ENCODE results near the gene GP1BA.

The GP1BA gene

GRCh38 chr17:4931963-4932362, at the start of gene GP1BA:
GP1BA (plus strand) TSS chr17:4932277; CDS start chr17:4932605, 328 bp downstream.
- Mint-ChIP-seq H3K9me3 (no peaks in the 10 kb centered on the region), H3K36me3 (peaks cover 29% of the 10 kb centered on the region), H3K27me3 (peaks cover 11% of the 10 kb centered on the region), H3K27ac (peak within 1 kb of the TSS; percentile 14), H3K4me3 (no peak within 1 kb of the TSS), H3K4me1 (peaks cover 39% of the 10 kb centered on the region)
- ATAC-seq = peak; percentile 64

- no peak overlapping the region for H3K4me3 Mint-ChIP-seq
- peaks cover 49% of the 10 kb centered on the region for H3K36me3 Mint-ChIP-seq
- H3K27ac Mint-ChIP-seq = no peak overlapping the region
- no peak for ATAC-seq
- H3K27me3 Mint-ChIP-seq = no peaks in the 10 kb centered on the region
- H3K9me3 Mint-ChIP-seq = no peaks in the 10 kb centered on the region
- peaks cover 10% of the 10 kb centered on the region for H3K4me1 Mint-ChIP-seq
Measured at GRCh38 chr17:4884489-4884888, 47.6 kb upstream of the GP1BA start.

GRCh38 chr17:4886830-4887229, 45.2 kb upstream of the GP1BA start:
- no peaks in the 10 kb centered on the region for H3K27me3 Mint-ChIP-seq
- no peak overlapping the region for H3K4me3 Mint-ChIP-seq
- H3K9me3 Mint-ChIP-seq = no peaks in the 10 kb centered on the region
- H3K27ac Mint-ChIP-seq = peak overlapping the region; percentile 20
- peaks cover 4% of the 10 kb centered on the region for H3K4me1 Mint-ChIP-seq
- no peak for ATAC-seq
- H3K36me3 Mint-ChIP-seq = peaks cover 58% of the 10 kb centered on the region

- ATAC-seq = no peak
- Mint-ChIP-seq H3K4me3 (no peak overlapping the region), H3K9me3 (no peaks in the 10 kb centered on the region), H3K27ac (no peak overlapping the region), H3K27me3 (no peaks in the 10 kb centered on the region), H3K4me1 (no peaks in the 10 kb centered on the region), H3K36me3 (peaks cover 63% of the 10 kb centered on the region)
Measured at GRCh38 chr17:4887581-4887980, 44.5 kb upstream of the GP1BA start.

GRCh38 chr17:4891411-4892410, 40.4 kb upstream of the GP1BA start:
- no peak overlapping the region for H3K4me3 Mint-ChIP-seq
- H3K36me3 Mint-ChIP-seq = peaks cover 80% of the 10 kb centered on the region
- H3K4me1 Mint-ChIP-seq = no peaks in the 10 kb centered on the region
- no peak for ATAC-seq
- H3K27me3 Mint-ChIP-seq = no peaks in the 10 kb centered on the region
- H3K9me3 Mint-ChIP-seq = no peaks in the 10 kb centered on the region
- no peak overlapping the region for H3K27ac Mint-ChIP-seq

GRCh38 chr17:4892499-4893221, 39.4 kb upstream of the GP1BA start:
- no peaks in the 10 kb centered on the region for H3K27me3 Mint-ChIP-seq
- no peak overlapping the region for H3K27ac Mint-ChIP-seq
- no peak overlapping the region for H3K4me3 Mint-ChIP-seq

GRCh38 chr17:4893272-4893671, 38.8 kb upstream of the GP1BA start:
- H3K4me3 Mint-ChIP-seq = no peak overlapping the region

More at GRCh38 chr17:4892499-4893221, 39.4 kb upstream of the GP1BA start:
- H3K9me3 Mint-ChIP-seq = no peaks in the 10 kb centered on the region
- no peak for ATAC-seq
- H3K4me1 Mint-ChIP-seq = no peaks in the 10 kb centered on the region
- H3K36me3 Mint-ChIP-seq = peaks cover 83% of the 10 kb centered on the region

GRCh38 chr17:4893721-4894560, 38.1 kb upstream of the GP1BA start:
- Mint-ChIP-seq H3K27me3 (no peaks in the 10 kb centered on the region), H3K4me1 (peaks cover 9% of the 10 kb centered on the region), H3K9me3 (no peaks in the 10 kb centered on the region), H3K36me3 (peaks cover 90% of the 10 kb centered on the region), H3K4me3 (no peak overlapping the region), H3K27ac (no peak overlapping the region)
- ATAC-seq = no peak

More at GRCh38 chr17:4893272-4893671, 38.8 kb upstream of the GP1BA start:
- Mint-ChIP-seq H3K27ac (no peak overlapping the region), H3K36me3 (peaks cover 89% of the 10 kb centered on the region), H3K4me1 (peaks cover 4% of the 10 kb centered on the region), H3K9me3 (no peaks in the 10 kb centered on the region), H3K27me3 (no peaks in the 10 kb centered on the region)
- no peak for ATAC-seq

- Mint-ChIP-seq H3K9me3 (no peaks in the 10 kb centered on the region), H3K27ac (no peak overlapping the region), H3K4me3 (no peak overlapping the region), H3K4me1 (peaks cover 18% of the 10 kb centered on the region), H3K36me3 (peaks cover 80% of the 10 kb centered on the region), H3K27me3 (peaks cover 9% of the 10 kb centered on the region)
- ATAC-seq = no peak
Measured at GRCh38 chr17:4895121-4895520, 37.0 kb upstream of the GP1BA start.

GRCh38 chr17:4895657-4896331, 36.3 kb upstream of the GP1BA start:
- Mint-ChIP-seq H3K27ac (no peak overlapping the region), H3K9me3 (no peaks in the 10 kb centered on the region), H3K4me3 (no peak overlapping the region), H3K27me3 (peaks cover 10% of the 10 kb centered on the region), H3K36me3 (peaks cover 73% of the 10 kb centered on the region), H3K4me1 (peaks cover 24% of the 10 kb centered on the region)
- ATAC-seq = no peak

- Mint-ChIP-seq H3K4me3 (no peak overlapping the region), H3K36me3 (peaks cover 66% of the 10 kb centered on the region), H3K4me1 (peaks cover 28% of the 10 kb centered on the region)
Measured at GRCh38 chr17:4896332-4897197, 35.5 kb upstream of the GP1BA start.

GRCh38 chr17:4897198-4897687, 34.8 kb upstream of the GP1BA start:
- Mint-ChIP-seq H3K36me3 (peaks cover 62% of the 10 kb centered on the region), H3K4me3 (no peak overlapping the region), H3K9me3 (no peaks in the 10 kb centered on the region), H3K4me1 (peaks cover 31% of the 10 kb centered on the region), H3K27me3 (peaks cover 10% of the 10 kb centered on the region), H3K27ac (no peak overlapping the region)
- ATAC-seq = no peak

More at GRCh38 chr17:4896332-4897197, 35.5 kb upstream of the GP1BA start:
- Mint-ChIP-seq H3K27ac (no peak overlapping the region), H3K9me3 (no peaks in the 10 kb centered on the region), H3K27me3 (peaks cover 10% of the 10 kb centered on the region)
- ATAC-seq = no peak

GRCh38 chr17:4897785-4898184, 34.3 kb upstream of the GP1BA start:
- Mint-ChIP-seq H3K4me1 (peaks cover 37% of the 10 kb centered on the region), H3K27me3 (peaks cover 10% of the 10 kb centered on the region), H3K27ac (no peak overlapping the region), H3K36me3 (peaks cover 56% of the 10 kb centered on the region), H3K4me3 (no peak overlapping the region), H3K9me3 (no peaks in the 10 kb centered on the region)
- no peak for ATAC-seq
